ENCODE data around the gene KRTAP24-1.

The KRTAP24-1 gene

GRCh38 chr21:30238168-30238567 is 44.6 kb downstream of the KRTAP24-1 start:
- no CpG with 5 or more reads among the region's 1 CpG for WGBS (ENCODE audit: insufficient coverage, insufficient read length)
- H3K27ac ChIP-seq (ENCODE audit: low read length) = no peak overlapping the region

DNA sequence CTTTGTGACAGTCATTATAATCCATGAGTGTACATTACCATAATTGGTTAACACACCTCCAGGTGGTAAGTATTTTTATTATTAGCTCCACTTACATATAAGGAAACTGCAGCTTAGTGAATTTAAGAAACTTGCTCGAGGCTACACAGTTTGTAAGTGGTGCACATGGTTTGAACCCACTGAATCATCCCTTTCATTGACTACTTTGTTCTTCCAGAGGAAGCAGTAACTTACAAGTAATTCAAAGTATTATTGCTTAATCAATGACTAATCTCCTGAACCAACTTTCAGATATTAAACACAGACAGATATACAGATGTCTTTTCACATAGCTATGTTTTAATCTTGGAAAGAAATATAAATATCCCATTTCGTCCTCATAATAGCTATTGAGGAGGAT is 48.1 kb downstream of the KRTAP24-1 start:
- H3K4me3 ChIP-seq (ENCODE audit: low read length) = no peak overlapping the region
- no peak for DNase-seq (ENCODE audit: low read depth, low spot score)
- no peaks in the 10 kb centered on the region for H3K4me1 ChIP-seq (ENCODE audit: control insufficient read depth, insufficient read depth, low read length)
- WGBS (ENCODE audit: insufficient coverage, insufficient read length) = no CpG with 5 or more reads among the region's 2 CpGs
- no peaks in the 10 kb centered on the region; the same call in 1 of the 2 replicates for H3K9me3 ChIP-seq (ENCODE audit: control insufficient read depth, insufficient read depth, low read length)
- H3K27me3 ChIP-seq (ENCODE audit: control insufficient read depth, insufficient read depth, low read length) = no peaks in the 10 kb centered on the region
- H3K27ac ChIP-seq (ENCODE audit: low read length) = no peak overlapping the region
- H3K36me3 ChIP-seq (ENCODE audit: control insufficient read depth, insufficient read depth, low read length) = no peaks in the 10 kb centered on the region

More at GRCh38 chr21:30238168-30238567, 44.6 kb downstream of the KRTAP24-1 start:
- no peaks in the 10 kb centered on the region for H3K36me3 ChIP-seq (ENCODE audit: control insufficient read depth, insufficient read depth, low read length)
- no peaks in the 10 kb centered on the region for H3K4me1 ChIP-seq (ENCODE audit: control insufficient read depth, insufficient read depth, low read length)
- H3K9me3 ChIP-seq (ENCODE audit: control insufficient read depth, insufficient read depth, low read length) = no peaks in the 10 kb centered on the region; the same call in 1 of the 2 replicates
- no peak overlapping the region for H3K4me3 ChIP-seq (ENCODE audit: low read length)
- no peaks in the 10 kb centered on the region for H3K27me3 ChIP-seq (ENCODE audit: control insufficient read depth, insufficient read depth, low read length)
- DNase-seq (ENCODE audit: low read depth, low spot score) = no peak

DNA sequence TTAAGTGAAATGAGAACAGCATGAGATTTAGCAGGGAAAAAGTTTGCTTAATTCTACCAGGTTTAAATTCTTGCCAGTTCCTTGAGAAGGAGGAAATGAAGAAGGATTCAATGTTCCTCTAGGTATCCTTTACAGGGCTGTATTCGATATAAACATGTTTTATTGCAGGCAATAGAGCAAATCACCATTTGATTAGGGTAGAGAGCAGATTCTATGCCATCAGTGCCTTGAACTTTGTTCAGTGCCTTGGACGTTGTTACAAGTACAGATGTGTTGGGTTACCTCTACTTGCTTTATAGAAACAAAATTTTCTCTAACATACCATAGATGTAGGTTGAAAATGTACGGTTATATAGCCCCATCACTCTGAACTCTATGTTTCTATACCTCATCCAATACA is 48.7 kb downstream of the KRTAP24-1 start:
- H3K27ac ChIP-seq (ENCODE audit: low read length) = no peak overlapping the region
- WGBS (ENCODE audit: insufficient coverage, insufficient read length) = no CpG with 5 or more reads among the region's 3 CpGs
- H3K27me3 ChIP-seq (ENCODE audit: control insufficient read depth, insufficient read depth, low read length) = no peaks in the 10 kb centered on the region
- no peaks in the 10 kb centered on the region; the same call in 1 of the 2 replicates for H3K9me3 ChIP-seq (ENCODE audit: control insufficient read depth, insufficient read depth, low read length)
- no peak overlapping the region for H3K4me3 ChIP-seq (ENCODE audit: low read length)
- DNase-seq (ENCODE audit: low read depth, low spot score) = no peak
- H3K4me1 ChIP-seq (ENCODE audit: control insufficient read depth, insufficient read depth, low read length) = no peaks in the 10 kb centered on the region
- H3K36me3 ChIP-seq (ENCODE audit: control insufficient read depth, insufficient read depth, low read length) = no peaks in the 10 kb centered on the region

- no peaks in the 10 kb centered on the region for H3K27me3 ChIP-seq (ENCODE audit: control insufficient read depth, insufficient read depth, low read length)
- no peak overlapping the region for H3K4me3 ChIP-seq (ENCODE audit: low read length)
- H3K4me1 ChIP-seq (ENCODE audit: control insufficient read depth, insufficient read depth, low read length) = no peaks in the 10 kb centered on the region
- no peaks in the 10 kb centered on the region; the same call in 1 of the 2 replicates for H3K9me3 ChIP-seq (ENCODE audit: control insufficient read depth, insufficient read depth, low read length)
- WGBS (ENCODE audit: insufficient coverage, insufficient read length) = no CpG with 5 or more reads among the region's 2 CpGs
- H3K27ac ChIP-seq (ENCODE audit: low read length) = no peak overlapping the region
- DNase-seq (ENCODE audit: low read depth, low spot score) = no peak
- no peaks in the 10 kb centered on the region for H3K36me3 ChIP-seq (ENCODE audit: control insufficient read depth, insufficient read depth, low read length)
Observed at GRCh38 chr21:30233228-30234020, 49.3 kb downstream of the KRTAP24-1 start.

GRCh38 chr21:30232011-30232410 is 50.7 kb downstream of the KRTAP24-1 start:
- no CpG with 5 or more reads among the region's 1 CpG for WGBS (ENCODE audit: insufficient coverage, insufficient read length)
- H3K4me3 ChIP-seq (ENCODE audit: low read length) = no peak overlapping the region
- no peaks in the 10 kb centered on the region for H3K4me1 ChIP-seq (ENCODE audit: control insufficient read depth, insufficient read depth, low read length)
- DNase-seq (ENCODE audit: low read depth, low spot score) = no peak
- no peaks in the 10 kb centered on the region; the same call in 1 of the 2 replicates for H3K9me3 ChIP-seq (ENCODE audit: control insufficient read depth, insufficient read depth, low read length)
- H3K27ac ChIP-seq (ENCODE audit: low read length) = no peak overlapping the region
- no peaks in the 10 kb centered on the region for H3K27me3 ChIP-seq (ENCODE audit: control insufficient read depth, insufficient read depth, low read length)
- no peaks in the 10 kb centered on the region for H3K36me3 ChIP-seq (ENCODE audit: control insufficient read depth, insufficient read depth, low read length)
